Measurements from ENCODE around the gene PLXNA4.

Gene PLXNA4

DNA sequence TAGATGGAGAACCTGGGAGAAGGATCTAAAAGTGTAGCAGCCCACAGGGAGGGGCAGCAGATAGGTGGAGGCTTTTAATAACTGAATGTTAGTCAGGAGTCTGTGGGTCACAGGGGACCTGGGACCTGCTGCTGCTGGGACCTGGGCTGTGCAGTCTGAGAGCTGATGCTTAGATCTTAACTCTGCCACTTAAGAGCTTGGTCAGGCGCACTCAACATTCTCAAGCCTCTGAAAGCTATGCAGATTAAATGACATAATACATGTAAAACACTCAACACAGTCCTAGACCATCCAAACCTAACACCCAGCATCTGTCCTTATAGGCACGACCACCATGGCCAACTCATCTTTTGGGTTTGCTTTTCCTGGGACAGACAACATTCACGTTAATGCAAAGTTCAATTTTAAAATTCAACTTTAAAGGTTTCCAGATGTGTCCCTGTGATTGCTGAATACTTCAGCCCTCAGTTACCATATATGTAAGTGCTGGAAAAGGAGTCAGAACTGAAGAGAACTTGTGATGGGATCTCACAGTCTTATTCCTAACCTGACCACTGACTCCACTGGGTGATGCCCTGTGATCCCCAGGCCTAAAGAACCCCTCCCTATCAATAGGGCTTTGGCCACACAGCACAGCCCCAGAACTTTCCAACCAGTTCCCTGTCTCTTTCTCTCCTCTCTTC is 321.0 kb downstream of the PLXNA4 start:
- DNase-seq, result no peak

DNA sequence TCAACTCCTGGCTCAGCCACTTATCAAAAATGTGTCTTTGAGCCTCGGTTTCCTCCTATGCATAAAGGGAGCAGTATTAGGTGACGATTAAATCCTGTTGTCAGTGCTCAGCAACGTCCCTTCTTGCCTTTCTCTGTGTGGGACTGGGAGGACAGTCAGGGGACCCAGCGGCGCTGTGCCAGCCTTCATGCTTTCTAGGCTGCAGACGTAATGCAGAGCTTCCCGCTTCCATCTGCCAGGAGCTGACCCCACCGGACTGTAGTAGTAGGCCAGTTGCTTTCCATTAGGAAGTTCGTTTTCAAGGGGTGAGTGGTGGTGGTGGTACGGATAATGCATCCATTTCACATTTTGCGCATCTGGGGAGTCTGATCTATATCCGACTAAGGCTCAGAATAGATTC is 321.8 kb downstream of the PLXNA4 start:
- DNase-seq, result no peak

DNA sequence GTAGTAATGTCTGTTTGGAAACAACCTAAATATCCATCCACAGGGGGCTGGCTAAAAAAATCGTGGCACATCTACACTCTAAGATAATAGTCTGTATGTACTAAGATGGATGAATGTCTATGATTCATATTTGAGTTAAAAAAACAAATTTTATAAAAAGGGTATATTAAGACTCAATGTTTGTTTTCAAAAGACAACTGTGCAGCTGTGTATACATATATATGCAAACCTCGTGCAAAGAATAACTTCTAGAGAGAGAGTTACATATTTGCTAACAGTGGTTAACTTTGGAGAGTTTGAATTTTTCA is 323.5 kb downstream of the PLXNA4 start:
- DNase-seq, result no peak

DNA sequence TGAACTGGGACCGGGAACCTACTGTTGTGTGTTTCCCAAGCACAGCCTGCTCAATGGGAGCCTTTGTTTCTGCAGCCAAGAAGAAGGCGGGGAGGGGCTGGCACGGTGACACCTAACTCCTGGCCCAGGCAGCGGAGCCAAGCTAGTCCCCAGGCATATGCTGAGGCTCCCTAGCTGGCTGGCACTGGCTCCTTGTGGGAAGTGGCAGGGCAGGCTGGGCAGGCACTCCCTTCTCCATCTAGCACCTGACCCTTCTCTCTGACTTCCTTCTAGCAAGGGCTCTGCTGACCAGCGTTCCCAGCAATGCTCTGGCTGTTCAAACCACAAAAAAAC is 325.0 kb downstream of the PLXNA4 start:
- no peak for DNase-seq

- DNase-seq, result no peak
These were observed 325.6 kb downstream of the PLXNA4 start for GRCh38 chr7:132250480-132251326.

- DNase-seq, result no peak
These were observed 326.9 kb downstream of the PLXNA4 start for GRCh38 chr7:132249256-132249971.

DNA sequence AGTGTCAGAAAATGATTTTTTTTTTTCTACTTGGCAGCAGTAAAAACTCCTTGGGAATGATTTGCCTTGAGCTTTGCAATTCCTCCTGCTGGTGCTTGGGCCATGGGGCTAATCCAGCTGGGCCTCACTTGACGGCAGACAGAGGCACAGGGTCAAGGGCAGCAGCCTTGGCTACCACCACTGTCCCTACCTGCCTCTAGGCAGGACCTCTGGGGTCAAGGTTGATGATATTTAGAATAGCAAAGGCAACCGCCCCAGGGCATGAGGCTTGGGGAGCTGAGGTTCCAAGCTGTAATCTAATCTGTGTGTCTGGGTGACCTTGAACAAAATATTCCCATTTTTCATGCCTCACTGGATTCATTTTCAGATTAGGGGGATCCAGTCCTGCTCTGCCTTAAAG is 327.4 kb downstream of the PLXNA4 start:
- DNase-seq, result no peak

DNA sequence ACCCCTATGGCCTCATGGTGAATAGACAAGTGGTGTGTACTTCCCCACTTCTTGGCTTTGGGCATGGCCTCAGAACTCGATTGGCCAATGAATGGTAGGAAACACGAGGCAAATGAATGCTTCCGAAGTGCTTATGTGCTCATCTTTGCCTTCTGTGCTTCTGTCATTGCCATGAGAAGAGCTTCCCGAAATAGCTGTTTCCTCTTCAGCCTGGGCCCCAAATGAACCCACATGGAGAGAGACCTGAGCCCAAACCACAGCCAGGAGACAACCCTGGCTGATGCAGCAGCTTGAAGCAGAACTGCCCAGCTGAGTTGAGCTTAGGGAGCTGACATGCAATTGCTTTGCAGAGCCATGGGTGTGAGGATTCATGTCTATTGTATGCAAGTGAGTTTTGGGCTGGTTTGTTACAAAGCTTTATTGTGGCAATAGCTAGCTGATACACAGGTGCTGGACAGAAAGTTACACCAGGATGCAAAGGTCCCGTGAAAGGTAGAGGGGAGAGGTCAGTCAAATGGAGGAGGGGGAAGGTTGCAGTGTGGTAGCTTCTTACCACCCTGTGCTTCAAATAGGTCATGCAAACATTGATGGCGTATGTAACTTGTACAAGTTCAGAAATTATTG is 328.2 kb downstream of the PLXNA4 start:
- no peak for DNase-seq

DNA sequence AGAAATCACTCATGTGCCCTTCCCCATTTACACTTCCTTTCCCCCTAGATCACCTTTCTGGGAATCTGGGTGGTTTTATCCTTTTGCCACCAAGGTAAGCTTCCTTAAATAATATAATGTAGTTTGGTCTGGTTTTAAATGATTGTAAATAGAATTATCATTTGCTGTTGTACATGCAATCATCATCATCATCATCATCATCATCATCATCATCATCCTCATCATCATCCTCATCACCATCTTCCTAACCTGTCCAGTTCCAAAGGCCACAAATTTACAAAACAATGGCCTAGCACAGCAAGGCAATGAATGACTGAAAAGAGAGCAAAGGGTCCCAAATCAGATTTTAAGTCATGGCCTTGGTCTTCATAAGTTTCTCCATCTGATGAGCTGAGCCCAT is 329.7 kb downstream of the PLXNA4 start:
- DNase-seq, result no peak

DNA sequence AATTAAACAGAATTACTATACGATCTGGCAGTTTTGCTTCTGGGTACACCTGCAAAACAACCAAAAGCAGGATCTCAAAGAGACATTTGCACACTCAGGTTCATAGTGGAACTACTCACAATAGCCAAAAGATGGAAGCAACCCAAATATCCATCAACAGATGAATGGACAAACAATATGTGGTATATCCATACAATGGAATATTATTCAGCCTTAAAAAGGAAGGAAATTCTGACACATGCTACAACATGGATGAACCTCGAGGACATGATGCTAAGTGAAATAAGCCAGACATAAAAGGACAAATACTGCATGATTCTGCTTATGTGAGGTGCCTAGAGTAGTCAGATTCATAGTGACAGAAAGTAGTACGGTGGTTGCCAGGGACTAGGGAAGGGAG is 330.7 kb downstream of the PLXNA4 start:
- DNase-seq, result no peak

DNA sequence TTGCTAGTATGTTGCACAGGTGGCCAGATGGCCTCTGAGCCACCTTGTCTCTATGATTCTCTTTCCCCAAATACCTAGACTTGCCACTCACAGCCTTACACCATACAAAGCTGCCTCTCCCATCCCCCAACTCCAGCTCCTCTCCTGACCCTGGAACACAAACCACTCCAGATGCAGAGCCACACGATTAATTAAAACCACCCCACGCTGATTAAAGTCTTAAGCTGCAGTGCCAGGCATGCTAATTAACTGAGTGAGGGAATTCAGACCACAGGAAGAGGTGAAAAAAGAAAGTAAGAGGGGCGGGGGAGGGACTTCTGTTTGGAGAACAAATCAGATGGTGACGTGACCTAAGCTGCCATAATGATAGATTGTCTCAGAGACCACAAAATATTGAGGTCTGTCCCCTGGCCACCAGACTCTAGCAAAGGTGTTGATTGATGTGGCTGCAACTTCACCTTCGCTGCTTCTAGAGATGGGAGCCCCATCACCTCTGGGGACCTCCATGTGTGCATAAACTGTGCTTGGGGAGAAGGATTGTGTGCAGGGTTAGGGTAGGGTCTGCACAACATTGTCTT is 331.3 kb downstream of the PLXNA4 start:
- no peak for DNase-seq

DNA sequence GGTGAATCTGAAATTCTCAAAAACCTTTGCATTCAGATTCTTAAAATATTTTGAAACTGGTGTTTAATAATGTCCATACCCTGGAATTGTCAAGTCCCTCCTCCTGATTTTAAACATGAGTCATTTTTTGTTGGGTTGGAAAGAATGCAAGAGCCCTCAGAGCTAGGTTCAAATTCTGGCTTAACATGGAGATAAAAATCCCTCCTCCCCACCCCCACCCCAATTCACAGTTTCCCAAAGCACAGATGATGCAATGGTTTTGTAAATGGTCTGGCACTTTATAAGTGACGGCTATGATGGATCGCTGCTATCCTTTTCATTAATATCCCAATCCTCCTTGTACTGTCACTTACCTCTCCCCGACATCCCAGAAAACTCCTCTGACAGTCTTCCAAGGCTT is 332.8 kb downstream of the PLXNA4 start:
- DNase-seq, result no peak

GRCh38 chr7:132243051-132243450 is 333.2 kb downstream of the PLXNA4 start:
- no peak for DNase-seq

DNA sequence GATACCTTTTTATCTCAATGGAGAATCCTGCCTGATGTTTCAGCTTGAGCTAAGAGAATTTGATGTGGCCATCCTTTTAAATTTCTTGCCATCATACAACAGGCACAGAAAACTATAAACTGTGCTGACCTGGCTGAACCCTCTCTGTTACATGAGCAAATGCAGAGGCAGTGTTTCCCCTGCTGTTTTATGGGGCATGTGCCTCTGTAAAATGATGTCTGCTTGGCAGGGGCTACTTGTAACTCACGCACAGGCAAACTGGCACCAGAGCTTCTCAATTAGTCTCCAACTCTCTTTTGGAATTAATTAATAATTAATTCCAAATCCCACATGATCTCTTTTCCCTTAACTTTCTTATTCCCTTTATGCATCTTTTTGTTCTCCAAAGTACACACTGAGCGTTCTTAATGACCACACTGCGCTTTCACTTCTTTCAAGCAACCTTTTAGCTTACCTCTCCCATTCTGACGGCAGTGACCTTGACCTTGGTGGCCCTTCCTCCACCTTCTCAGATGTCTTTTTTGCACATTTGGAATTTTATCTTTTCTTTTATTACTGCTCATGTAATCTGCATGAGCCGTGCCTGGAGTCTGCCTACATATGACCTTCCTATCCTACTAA is 334.0 kb downstream of the PLXNA4 start:
- DNase-seq, result no peak

GRCh38 chr7:132240821-132241422 is 335.3 kb downstream of the PLXNA4 start:
- DNase-seq, result no peak

- DNase-seq, result no peak
These were observed 336.0 kb downstream of the PLXNA4 start for GRCh38 chr7:132240262-132240661.

- DNase-seq, result no peak
These were observed 336.8 kb downstream of the PLXNA4 start for GRCh38 chr7:132239422-132239994.

GRCh38 chr7:132234711-132235110 is 341.6 kb downstream of the PLXNA4 start:
- no peak for DNase-seq

- no peak for DNase-seq
These were observed 343.9 kb downstream of the PLXNA4 start for GRCh38 chr7:132232406-132232805.

GRCh38 chr7:132230462-132230861 is 345.8 kb downstream of the PLXNA4 start:
- DNase-seq, result no peak

- DNase-seq, result no peak
These were observed 348.0 kb downstream of the PLXNA4 start for GRCh38 chr7:132228240-132228639.

GRCh38 chr7:132226957-132227290 is 349.3 kb downstream of the PLXNA4 start:
- DNase-seq, result no peak

All from stimulated activated CD4-positive, alpha-beta T cell treated with anti-CD3 and anti-CD28 coated beads, Interleukin-12 subunit alpha, Interleukin-12 subunit beta, amount 100 ng/mL, for 4 hours (primary cell).